NCI-H2196 treated with DMSO at 0.1 percent for 48 hours (cell line): ENCODE measurements around the gene CHD6.
A peak's percentile ranks its signal among the peaks of the same experiment; 100 is the strongest.

Experiments
- DNase-seq: peaks from one replicate; lab custom pipeline; 2025; ENCODE audit not compliant: unreplicated experiment; lab: John Stamatoyannopoulos, UW

CHD6 gene

DNA sequence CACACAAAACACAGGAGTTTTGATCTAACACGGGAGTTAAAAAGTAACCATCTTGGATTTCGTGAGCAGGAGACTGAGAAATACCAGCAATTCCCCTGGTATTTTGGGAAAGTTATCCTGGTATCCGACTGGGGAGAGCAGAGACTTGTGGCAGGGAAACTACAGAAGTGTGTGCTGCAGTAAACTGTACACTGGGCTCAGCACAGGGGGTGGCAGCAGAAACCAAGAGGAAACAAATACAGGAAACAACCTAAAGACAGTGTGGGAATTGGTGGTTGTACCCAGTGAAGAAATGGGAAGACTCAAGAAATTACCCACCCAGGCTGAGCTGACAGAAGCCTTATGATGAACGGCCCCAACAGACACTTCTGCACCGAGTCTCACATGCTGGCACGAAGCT is 109.8 kb downstream of the CHD6 start:
- no peak for DNase-seq

- no peak for DNase-seq
Measured at GRCh38 chr20:41507851-41508250, 110.3 kb downstream of the CHD6 start.

DNA sequence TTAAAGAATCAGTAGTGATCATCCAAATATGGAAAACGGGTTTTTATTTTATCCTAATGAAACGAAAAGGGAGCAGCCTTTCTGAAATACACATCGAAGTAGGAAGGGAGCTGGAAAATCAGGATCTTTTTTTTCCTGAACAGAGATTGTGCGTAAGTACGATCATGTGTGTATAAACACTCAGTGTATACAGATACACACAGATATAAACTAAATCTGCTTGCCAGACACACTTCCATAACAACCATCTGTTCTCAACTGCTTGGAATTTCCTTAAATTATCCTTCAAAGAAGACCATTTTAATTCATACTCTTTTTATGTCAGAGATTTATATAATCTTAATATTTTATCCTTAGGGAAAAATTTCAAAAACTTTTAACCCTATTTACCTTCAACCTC is 110.7 kb downstream of the CHD6 start:
- no peak for DNase-seq

DNA sequence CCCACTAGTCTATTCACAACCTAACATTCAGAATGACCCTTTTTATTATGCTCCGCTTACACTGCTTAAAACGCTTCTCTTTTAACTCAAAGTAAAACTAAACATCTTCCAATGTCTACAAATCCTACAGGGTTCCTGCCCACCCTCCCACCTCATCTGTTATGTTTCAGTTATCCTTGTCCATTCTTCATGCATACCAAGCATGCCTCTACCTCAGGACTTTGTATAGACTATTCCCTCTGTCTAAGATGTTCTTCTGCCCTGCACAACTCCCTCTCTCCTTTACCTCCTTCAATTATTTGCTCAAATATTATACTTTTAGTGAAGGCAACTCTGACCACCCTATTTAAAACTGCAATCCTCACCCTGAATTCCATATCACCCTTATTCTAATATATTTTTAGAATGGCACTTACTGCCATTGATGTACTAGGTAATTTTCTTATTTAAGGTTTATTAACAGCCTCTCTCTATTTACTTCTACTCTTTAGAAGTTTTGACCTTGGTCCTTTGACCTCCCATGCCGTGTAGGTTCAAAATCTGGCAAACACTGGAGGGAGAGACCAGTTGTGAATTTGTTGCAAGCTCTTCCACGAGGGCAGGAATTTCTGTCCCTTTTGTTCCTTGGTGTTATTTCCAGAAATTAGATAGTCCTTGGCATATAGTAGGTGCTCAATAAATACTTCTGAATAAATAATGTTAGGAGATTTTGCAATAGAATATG is 111.8 kb downstream of the CHD6 start:
- DNase-seq: no peak

- DNase-seq: no peak
Measured at GRCh38 chr20:41505184-41505583, 113.0 kb downstream of the CHD6 start.

DNA sequence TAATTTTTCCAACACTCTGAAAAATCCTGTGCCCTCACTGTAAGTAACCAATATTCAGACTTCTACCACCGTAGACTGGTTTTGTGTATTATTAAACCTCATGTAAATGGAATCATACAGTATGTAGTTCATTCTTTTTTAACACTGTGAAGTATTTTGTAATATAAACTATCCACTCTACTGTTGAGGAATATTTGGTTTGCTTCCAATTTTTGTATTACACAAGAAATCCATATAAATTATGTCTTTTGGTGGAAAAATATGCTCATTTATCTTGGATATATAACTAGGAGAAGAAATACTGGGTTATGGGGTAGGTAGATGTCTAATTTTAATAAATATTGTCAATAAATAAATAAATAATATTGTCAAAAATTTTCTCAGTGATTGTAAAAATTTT is 116.8 kb downstream of the CHD6 start:
- no peak for DNase-seq

- no peak for DNase-seq
Measured at GRCh38 chr20:41499961-41500725, 118.0 kb downstream of the CHD6 start.

GRCh38 chr20:41499064-41499463 is 119.1 kb downstream of the CHD6 start:
- no peak for DNase-seq

DNA sequence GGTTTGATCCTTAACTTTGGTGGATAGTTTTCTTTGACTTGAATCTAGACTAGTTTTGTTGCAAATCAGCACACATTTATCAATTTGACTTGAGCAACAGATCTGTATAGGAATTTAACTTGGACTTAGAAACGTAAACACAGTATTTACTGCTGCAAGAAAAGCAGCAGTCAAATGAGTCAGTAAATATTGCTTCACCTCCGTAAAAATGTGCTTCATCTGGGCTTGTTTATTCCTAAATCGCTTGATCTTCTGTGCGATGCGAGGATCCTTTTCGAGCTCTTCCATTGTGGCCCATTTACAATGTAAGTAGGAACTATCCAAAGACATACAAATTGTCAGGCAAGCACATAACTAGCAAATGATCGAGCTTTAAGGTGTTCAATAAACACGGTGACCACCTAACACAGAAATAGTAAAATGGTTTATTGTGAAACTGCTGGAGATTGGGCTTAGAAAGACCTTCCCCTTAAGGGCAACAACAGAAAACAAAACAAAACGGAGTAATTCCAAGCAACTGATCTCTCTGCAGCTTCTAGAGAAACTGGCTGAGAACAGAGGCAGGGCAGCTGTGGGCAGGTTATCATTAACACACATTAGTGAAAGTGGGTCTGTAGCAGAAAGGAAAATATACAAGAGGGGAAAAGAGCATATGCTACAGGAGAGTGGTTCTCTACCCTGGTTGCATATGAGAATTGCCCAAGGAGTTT is 120.8 kb downstream of the CHD6 start:
- DNase-seq: no peak

DNA sequence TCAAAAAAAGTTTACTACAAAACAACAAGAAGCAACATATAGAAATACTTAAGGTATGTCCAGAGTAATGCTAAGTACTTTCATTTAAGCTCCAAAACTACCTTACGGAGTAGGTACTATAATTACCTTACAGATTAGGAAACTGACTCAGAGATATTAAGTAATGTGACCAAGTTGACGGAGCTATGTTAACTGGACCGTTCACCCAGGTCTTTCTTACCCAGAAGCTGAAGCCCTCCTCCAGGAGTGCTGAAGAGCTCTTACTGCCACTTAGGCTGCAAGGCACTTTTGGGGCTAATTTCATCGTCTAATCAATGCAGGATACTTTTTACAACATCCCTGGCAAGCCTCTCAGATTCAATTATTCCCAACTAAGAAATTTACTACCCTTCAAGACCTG is 123.7 kb downstream of the CHD6 start:
- DNase-seq: no peak

DNA sequence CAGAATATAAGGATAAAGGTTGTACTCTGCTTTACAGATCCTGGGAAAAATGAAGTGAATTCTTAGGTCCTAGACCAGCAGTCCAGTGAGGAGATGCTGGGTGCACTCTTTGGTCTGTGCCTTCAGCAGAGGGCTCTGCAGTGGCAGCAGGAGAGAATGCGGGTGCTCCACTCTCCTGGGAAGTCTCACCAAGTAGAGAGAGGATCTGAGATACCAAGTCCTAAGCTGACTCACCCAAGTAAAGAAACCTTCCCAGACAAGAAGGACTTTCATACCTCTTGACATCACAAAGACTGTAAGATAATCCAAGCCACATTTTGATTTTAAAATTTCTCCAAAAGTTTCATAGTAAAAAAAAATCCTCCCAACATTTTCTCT is 134.6 kb downstream of the CHD6 start:
- no peak for DNase-seq

DNA sequence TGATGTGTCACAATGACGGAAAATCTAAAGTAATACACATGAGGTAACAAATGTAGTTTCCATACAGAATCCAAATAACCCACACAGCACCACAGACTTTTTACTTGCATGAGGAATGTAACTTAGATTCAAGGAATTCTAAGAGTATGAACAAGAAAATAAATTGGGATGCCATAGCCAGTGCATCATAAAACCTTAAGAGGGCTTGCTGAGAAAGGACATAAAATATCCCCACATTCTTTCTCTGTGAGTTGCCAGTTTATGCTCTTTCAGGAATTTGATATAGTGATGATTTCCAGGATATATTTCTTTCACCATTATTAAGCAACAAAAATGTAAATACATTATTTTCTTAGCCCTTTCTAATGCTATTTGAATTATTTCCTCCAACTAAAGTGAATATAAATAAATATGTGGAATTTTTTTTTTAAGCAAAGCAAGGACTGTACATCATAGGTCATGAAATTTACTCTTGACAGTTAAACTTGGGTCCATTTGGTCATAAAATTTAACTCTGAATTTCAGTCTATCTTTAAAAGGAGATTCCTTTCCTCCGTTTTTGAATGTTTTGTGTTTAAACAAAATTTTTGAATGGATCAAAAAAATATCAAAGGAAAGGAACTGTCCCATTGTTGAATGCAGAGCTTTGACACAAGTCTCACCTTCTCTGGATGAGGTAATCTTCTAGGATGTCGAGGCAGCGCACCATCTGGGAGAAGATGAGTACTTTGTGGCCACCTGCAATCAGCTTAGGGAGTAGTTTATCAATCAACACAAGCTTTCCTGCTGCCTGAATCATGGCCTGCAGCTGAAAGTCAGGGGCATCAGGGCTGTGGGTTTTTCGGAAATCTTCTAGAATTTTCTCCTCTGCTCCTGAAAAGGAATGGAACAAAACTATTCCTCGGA is 135.3 kb downstream of the CHD6 start:
- no peak for DNase-seq

DNA sequence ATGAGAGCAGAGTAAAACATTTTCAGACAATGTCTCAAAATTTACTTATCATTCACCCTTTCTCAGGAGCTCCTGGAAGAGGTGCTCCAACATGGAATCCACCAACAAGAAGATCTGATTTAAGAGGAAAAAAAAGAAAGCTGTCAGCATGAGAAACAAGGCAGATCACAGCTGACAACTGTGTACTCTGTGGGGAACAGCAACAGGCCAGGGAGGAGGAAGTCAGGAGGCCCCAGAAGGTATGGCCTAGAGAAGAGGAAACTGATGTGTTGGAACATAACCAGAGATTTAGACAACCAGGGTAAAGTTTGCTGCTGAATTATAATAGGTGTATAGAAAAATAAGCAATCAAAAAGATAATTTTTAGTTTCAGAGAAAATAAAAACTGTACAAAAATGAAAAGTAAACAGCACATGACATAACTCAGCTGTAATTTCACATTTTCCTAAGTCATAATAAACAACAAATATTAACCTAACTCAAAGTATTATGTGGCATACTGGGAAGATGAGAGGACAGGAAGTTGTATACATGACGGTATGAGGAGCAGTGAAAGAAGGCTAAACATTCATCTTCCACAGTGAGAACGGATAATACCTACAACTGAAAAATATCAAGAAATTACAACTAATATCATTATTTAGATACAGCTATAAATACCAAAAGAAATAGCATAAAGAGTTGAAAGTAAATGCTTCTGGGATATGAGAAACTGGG is 138.0 kb downstream of the CHD6 start:
- DNase-seq: no peak

DNA sequence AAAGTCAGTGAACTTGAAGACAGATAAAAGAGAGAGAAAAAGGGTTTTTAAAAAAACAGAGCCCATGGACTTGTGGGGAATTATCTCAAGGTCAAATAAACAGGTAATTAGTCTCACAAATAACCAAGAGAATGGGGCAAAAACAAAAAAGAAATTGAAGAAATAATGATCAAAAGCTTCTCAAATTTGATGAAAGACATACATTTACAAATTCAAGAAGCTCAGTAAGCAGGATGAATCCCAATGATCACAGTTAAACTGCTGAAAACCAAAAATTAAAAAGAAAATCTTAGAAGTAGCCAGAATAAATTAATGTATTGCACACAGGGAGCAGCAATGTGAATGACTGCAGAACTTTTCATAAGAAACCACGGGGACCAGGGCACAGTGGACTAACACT is 139.1 kb downstream of the CHD6 start:
- no peak for DNase-seq

DNA sequence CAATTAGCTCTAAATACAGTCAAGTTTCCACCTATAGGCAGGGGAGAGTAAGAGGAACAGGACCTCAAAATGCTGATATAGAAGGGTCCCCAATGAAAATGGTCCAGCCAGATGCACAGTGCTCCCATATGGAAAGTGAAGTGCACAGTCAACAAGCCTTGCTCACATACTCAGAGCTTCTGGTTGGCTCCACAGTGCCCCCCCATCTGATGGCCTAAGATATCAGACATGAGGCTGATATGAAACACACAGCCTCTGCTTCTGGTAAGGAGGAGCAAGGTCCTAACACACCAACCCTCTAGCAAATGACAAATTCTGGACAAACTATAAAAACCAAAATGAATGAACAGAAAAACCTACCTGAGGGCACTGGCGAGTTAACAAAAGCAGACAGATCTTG is 140.2 kb downstream of the CHD6 start:
- DNase-seq: no peak

DNA sequence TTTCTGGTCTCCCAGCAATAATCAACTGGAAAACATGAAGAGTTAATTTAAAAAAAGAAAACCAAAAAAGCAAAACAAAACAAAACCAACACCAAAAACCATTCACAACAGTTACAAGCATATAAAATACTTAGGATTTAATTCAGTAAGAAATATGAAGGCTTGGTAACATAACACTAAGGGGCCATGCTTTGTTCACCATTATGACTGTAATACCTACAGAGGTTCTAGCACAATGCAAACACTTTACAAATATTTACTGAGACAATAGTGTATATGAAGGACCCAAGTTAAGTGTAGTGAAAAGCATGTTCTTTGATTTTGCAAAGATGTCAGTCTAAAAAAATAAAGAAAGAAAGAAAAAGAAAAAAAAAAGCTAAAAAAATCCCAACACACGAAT is 141.7 kb downstream of the CHD6 start:
- DNase-seq: no peak

GRCh38 chr20:41476013-41476441 is 142.2 kb downstream of the CHD6 start:
- DNase-seq: peak; percentile 90

GRCh38 chr20:41475503-41475902 is 142.7 kb downstream of the CHD6 start:
- no peak for DNase-seq

- DNase-seq: no peak
Measured at GRCh38 chr20:41470362-41471095, 147.6 kb downstream of the CHD6 start.

DNA sequence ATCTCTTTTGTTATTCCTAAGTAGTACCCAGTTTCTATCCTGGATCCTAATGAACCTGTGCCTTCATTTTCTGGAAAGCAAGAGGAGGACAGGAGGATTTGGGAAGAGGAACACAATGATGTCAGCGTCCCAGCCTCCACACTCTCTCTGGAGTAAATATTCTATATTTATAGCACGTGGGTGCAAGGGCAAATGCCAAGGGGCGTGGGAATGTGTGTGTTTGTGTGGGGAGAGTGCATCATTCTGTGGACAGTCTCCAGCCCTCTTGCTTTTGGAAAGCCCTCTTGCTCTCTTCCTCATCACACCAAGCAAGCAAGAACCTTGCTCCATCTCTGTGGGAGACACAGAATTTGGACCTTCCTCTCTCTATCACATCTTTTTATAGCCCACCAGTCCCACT is 148.3 kb downstream of the CHD6 start:
- DNase-seq: no peak
